ENCODE measurements around the gene SCRN2.

The SCRN2 gene

DNA sequence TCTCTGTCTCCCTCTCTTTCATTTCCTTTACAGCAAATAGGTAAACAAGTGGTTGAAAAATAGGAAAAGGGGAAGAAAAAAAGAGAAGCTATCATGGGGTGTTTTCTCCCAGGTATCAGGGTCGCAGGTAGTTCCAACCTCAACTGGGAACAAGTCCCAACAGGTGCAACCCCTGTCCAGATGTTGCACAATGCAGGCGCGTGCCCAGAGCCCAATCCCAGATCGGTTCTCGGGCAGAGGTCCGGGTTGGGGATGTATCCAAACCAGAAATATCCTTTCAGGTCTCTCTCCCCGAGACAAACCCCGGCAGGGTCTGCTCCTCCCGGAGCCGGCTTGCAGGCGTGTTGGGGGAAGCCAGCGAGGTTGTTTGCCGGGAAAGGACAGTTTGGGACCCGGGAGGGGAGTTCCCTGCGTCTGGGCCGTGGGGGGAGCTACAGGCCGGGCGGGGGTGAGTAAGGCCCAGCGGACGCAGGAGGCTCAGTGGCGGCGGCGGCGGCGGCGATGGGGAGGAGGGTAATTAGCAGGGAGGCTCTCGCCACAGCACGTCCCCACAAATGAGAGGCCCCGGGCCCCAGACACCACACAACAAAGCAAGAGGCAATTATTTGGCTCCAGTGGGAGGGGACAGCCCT lies 31.1 kb upstream of the SCRN2 start:
- no peak for DNase-seq (ENCODE audit: low read depth in 2 of 2)

DNA sequence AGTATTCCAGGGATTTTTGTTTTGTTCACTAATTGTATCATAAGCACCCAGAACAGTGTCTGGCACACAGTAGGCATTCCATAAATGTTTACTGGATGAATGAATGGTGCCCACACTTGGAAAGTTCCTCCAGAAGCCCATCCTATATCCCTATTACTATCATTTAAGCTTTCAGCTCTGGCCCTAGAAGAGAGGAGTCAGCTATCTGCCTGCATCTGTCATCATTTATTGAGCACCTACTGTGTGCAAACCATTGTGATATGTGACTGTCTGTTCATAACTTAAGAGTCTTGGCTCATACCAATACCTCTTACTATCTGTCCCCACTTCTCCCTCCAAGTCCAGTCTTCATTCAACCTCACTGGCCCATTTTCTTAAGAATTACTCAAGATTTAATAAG lies 30.0 kb upstream of the SCRN2 start:
- no peak for DNase-seq (ENCODE audit: low read depth in 2 of 2)

DNA sequence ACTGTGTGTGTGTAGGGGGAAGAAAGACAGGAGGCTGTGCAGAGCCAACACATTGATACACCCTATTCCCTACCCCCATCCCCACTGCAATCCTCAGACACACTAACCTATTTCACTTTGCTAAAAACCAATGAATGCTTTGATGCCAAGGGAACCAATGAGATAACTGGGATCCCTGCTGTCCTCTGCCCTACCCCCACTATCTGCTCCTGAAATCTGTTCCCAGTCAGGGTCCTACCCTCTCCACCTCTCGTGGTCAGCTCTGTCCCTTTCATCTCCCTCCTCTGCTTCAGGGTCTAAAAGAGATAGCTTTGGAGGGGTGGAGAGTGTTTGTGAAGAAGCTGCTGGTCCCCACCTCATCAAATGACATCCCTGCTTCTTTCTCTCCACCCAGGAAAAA lies 29.0 kb upstream of the SCRN2 start:
- no peak for DNase-seq (ENCODE audit: low read depth in 2 of 2)

DNA sequence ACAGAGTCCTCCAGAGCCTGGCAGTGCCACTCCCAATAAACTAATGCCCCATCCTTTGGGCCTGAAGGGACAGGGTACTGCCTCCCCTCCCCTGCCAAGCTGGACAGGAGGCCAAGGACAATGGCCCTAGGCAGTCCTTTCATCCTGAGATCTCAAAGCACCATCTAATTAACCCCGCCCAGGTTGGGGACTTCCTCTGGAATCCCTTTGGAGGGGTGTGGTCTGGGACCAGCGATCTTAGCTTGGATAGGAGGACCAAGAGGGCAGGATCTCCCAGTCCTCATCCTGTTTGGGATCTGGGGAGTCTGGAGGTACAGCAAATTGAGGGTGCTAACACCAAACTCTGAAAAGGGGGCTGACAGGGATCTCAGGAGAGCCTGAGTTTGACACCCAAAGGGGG lies 28.0 kb upstream of the SCRN2 start:
- no peak for DNase-seq (ENCODE audit: low read depth in 2 of 2)

- no peak for DNase-seq (ENCODE audit: low read depth in 2 of 2)
Observed at GRCh38 chr17:47867813-47868533, 26.9 kb upstream of the SCRN2 start.

- DNase-seq (ENCODE audit: low read depth in 2 of 2) = no peak
Observed at GRCh38 chr17:47866941-47867340, 25.9 kb upstream of the SCRN2 start.

GRCh38 chr17:47864791-47865216 lies 23.7 kb upstream of the SCRN2 start:
- no peak for DNase-seq (ENCODE audit: low read depth in 2 of 2)

DNA sequence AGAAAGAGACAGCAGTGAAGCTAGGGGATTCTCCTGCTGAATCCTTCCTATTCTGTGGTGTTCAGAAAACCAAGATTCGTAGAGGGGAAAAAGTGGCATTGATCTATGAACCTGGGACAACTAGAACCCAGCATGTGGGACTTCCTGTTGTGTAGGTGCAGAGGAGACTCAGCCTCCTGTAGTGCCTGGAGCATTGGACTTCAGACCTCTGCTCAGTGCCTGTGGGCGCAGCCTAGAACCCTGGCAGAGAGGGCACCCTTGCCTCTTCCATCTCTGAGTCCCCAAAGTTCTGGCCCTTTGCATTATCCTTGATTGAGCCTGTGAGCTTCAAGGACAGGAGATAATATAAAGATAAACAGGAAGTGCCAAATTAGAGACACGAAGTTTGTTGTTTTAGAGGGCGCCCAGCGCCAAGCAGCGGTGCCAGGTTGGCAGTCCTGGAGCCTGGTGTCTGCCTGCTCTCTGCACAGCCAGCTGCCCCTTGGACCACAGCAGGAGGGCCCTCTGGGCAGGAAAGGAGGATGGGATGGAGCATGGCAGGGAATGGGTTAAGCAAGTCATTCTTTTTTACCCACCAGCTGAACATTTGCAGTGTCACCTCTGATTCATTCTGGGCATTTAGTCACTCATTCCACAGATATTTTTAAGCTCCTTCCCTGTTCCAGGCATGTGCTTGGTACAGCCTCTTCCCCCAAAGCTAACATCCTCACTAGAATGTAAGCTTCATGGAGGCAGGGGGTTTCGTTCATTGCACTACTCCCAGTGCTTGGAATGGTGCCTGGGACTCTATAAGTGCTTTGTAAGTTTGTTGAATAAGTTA lies 21.8 kb upstream of the SCRN2 start:
- no peak for DNase-seq (ENCODE audit: low read depth in 2 of 2)

- DNase-seq (ENCODE audit: low read depth in 2 of 2) = no peak
Observed at GRCh38 chr17:47860386-47860785, 19.3 kb upstream of the SCRN2 start.

DNA sequence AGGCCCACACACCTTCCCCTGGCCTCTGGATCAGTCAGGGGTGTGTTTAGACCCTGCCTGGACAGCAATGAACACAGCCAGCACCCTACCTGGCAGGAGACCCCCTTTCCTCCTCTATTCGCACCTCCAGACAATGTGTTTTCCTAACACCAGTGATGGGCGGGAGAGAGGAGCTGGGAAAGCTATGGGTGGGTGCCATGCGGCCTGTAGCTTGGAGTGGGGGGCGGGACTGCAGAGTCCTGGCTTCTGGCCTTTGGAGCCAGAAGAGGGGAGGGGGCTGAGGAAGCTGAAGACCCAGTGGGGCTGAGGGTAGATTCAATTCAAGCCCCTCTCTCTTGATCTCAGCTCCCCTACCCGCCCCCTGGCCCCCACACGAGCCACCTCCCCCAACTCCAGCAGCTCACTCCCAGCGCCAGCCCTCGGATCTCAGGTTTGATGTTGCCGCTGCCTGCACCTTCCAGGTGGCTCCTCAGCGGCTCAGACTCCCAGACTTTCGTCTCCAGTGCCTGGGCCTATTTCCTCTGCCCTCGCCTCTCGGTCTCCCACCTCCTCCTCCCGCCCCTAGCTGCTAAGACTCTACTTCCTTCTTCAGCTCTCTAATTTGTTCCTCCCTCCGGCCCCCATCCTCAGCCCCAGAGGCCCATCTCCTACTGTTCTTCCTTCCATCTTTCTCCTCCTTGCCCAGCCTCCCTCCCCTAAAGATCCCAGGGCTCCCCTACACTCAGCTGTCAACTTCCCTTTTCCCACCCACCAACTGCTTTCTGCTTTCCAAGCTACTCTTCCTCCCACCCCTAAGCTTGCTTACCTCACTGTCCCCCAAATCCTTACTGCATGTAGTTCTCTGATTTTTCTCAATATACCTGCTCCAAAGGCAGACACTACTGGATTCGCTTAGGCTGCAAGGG lies 16.7 kb upstream of the SCRN2 start:
- no peak for DNase-seq (ENCODE audit: low read depth in 2 of 2)

DNA sequence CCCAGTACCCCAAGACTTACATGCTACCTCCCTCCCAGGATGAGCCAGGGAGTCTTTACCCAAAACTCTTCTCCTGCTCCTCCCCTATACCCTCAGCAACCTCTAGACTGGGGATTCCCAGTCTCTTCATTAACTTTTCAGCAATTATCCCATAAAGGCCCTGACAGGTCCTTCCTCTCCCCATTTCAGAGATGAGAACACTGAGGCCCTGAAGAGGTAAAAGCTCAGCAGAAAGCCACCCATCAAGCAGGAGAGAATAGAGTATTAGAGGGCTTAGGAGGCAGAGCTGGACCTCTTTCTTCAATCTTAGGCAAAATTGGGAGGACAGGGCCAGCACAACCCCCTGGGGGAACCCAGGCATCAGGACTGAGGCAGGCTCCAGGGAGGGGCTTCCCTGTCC lies 15.8 kb upstream of the SCRN2 start:
- no peak for DNase-seq (ENCODE audit: low read depth in 2 of 2)

DNA sequence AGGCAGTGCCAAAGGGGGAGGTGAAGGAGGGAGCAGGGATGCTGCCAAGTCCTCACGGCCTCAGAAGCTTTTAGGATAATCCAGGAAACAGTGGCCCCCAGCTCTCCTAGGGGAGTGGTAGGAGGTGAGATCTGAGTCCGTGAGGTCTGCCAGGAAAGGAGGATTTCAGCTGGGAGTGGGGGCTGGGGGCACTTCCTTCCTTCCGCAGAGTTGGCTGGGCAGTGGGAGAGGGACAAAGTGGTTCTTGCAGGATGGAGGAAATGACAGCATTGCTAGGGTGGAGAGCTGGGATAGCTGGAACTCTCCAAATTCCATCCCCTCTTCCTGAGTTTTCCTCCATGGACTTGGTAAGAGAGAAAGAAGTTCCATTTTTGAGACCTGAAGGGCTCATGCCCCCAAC lies 14.7 kb upstream of the SCRN2 start:
- DNase-seq (ENCODE audit: low read depth in 2 of 2) = no peak

GRCh38 chr17:47853616-47854015 lies 12.5 kb upstream of the SCRN2 start:
- no peak for DNase-seq (ENCODE audit: low read depth in 2 of 2)

GRCh38 chr17:47852113-47852949 lies 11.3 kb upstream of the SCRN2 start:
- DNase-seq (ENCODE audit: low read depth in 2 of 2) = no peak

GRCh38 chr17:47851764-47852112 lies 10.7 kb upstream of the SCRN2 start:
- DNase-seq (ENCODE audit: low read depth in 2 of 2) = no peak

- DNase-seq (ENCODE audit: low read depth in 2 of 2) = peak; percentile 34 to 37
Observed at GRCh38 chr17:47850692-47851573, 9.9 kb upstream of the SCRN2 start, which contains the start of gene SP6. Gene SP6 (minus strand): TSS chr17:47851163. CDS start chr17:47848429, 2,734 bp downstream.

- DNase-seq (ENCODE audit: low read depth in 2 of 2) = no peak
Observed at GRCh38 chr17:47850373-47850691, 9.3 kb upstream of the SCRN2 start.

DNA sequence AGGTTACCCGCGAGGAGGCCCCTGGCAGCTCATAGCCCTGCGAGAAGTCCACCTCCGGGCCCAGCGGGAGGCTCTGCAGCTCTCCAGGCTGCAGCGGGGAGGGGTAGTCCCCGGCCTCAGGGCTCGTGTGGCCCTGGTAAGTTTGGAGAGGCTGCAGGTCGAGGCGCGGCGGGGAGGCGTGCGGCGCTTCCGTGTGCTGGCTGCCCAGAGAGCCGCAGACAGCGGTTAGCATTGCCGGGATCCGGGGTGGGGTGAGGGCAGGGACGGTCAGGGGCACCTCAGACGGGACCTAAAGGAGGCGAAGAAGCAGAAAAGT lies 7.1 kb upstream of the SCRN2 start:
- DNase-seq (ENCODE audit: low read depth in 2 of 2) = no peak

DNA sequence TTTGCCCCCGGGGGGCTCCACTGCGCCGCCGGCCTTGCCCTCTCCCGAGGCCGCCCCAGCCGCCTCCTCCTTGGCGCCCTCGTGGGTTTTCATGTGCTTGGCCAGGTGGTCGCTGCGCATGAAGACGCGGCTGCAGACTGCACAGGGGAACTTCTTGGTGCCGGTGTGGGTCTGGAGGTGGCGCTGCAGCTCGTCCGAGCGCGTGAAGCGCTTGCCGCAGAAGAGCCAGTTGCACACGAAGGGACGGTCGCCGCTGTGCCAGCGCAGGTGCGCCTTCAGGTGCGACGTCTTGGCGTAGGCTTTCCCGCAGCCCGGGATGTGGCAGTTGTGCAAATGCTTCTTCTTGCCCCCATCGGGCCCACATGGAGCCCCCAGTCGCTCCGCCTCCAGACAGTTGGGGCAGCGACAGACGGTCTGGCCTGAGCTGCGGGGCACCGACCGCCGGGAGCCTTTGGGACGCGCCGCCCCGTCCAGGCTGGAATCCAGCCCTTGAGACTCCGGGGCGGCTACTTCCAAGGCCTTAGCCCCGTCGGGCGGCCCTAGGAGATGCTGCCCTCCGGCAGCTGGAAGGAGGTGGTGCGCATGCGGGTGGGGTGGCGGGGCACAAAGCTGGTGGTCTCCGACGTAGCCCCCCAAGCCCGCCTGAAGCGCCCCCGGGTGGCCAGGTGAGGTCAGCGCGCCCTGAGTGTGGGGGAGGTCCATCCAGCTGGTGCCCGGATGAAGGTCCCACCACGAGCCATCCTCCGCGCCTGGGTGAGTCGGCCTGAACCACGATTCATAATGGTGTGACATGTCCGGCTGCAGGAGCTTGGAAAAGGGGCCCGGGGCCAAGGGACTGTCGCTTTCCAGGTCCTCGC lies 6.5 kb upstream of the SCRN2 start:
- DNase-seq (ENCODE audit: low read depth in 2 of 2) = no peak

Data from stimulated activated CD8-positive, alpha-beta memory T cell treated with anti-CD3 and anti-CD28 coated beads, Interleukin-7, amount 100 ng/mL, for 1 hour (primary cell).